Prostate gland (tissue), 2 donors: ENCODE results near the gene SLC25A26.

Experiments used
- CTCF ChIP-seq, 4 experiments: fragments of 200-600 bp in 2 of 4; fragments of 450-650 bp in 2 of 4; sonication (generic) in 2 of 4; IDR thresholded peaks; 1 replicate in 3 of 4; 2 replicates in 1 of 4; pipeline ENCODE4 v1.5.1; 2016 to 2019; ENCODE audit warnings: antibody characterized with exemption in 4 of 4, mild to moderate bottlenecking in 2 of 4, moderate library complexity in 2 of 4
- POLR2A ChIP-seq: fragments of 450-650 bp; IDR thresholded peaks from one replicate; pipeline ENCODE4 v1.6.1; 2016; ENCODE audit warnings: antibody characterized with exemption, mild to moderate bottlenecking

GRCh38 chr3:66267906-66268305 lies 47.1 kb downstream of the SLC25A26 start:
- no peak for TF ChIP-seq POLR2A
- TF ChIP-seq CTCF (IDR thresholded peaks at IDR 0.05), result no peak
